GM19467 (cell line): ENCODE measurements around the gene ZKSCAN4.
A peak's percentile ranks its signal among the peaks of the same experiment; 100 is the strongest.

ENCODE experiments used
- ATAC-seq: cut with Tn5 transposase; IDR thresholded peaks from one replicate; pipeline ENCODE4 v1.9.1; 2021; ENCODE audit warnings: mild to moderate bottlenecking, moderate library complexity; ENCODE audit not compliant: unreplicated experiment

Gene ZKSCAN4

DNA sequence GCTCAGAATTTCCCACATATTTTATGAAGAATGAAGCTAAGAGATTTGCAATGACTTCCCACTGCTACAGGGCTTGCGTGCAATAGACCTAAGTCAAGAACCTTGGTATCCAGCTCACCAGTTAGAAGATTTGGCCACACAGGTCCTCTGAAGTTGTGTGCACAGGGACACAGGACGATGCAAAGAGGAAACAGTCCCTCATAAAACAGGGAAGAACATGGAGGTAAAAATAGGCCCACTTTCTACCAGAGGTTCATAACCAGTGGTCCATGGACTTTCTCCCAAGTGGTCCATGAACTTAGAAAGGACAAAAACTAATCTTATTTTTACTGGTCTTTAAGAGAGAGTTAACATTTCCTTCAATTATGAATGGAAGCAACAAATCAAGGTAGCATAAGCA, 1.3 kb downstream of the ZKSCAN4 start:
- no peak for ATAC-seq

GRCh38 chr6:28248916-28249315, 3.2 kb downstream of the ZKSCAN4 start:
- no peak for ATAC-seq

- no peak for ATAC-seq
These were observed 6.7 kb downstream of the ZKSCAN4 start for GRCh38 chr6:28245206-28245941.

- no peak for ATAC-seq
These were observed 8.1 kb downstream of the ZKSCAN4 start for GRCh38 chr6:28243946-28244345.

DNA sequence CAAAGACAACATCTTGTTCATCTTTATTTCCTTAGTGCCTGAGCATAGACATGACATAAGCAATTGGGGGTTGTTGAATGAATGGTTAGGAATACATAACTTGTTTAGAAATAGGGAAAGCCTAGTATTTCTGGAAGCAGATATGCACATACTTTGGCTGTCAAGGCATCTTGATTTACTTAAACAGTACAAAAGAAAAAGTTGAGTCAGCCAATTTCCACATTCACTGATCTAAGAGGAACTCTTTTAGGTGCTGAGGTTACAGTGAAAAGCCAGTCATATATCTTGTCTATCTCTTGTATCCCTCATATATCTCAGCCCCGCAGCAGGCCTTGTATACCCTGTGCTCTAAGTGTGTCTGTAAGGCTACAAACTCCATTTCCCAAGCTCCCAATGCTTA, 11.6 kb downstream of the ZKSCAN4 start:
- ATAC-seq: no peak

DNA sequence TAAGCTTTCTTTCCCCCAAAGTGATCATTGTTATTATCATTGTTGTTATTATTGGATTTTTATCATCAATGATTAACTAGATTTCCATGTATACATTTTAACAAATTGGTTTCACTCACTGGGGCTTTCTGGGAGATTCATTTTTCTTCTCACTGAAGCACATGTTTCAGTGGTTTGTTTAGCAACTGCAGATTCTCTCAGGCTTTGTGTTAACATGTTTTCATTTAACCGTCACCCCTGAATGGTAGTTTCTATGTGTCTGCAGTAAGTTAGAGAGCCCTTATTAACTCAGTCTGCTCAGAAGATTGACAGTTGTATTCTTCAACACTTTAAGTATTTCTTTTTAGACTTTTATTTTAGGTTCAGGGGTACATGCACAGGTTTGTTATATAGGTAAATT, 12.4 kb downstream of the ZKSCAN4 start:
- no peak for ATAC-seq

DNA sequence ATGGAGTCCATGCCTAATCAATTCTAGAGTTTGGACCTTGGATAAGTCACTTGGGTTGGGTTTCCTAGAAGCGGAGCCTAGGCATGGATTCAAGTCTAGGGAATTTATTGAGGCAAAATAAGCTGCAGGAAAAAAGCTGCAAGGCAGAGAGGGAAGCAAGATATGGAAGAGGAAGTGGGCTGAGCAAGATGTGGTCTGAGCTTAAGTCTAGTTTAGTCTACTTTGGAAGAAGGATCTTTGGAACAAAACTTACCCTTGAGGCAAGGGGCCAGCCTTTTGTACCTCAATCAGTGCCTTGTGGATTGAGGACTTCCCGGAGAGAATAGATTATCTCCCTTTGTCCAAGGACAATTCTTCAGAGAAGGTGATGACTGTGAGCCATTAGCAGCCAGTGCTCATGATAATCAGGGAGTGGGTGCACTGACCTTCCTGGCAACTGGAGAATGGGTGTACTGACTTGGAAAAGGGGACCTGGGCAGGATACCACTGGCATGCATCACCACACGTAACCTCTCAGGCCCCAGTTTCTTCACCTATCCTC, 16.1 kb downstream of the ZKSCAN4 start:
- ATAC-seq: no peak

DNA sequence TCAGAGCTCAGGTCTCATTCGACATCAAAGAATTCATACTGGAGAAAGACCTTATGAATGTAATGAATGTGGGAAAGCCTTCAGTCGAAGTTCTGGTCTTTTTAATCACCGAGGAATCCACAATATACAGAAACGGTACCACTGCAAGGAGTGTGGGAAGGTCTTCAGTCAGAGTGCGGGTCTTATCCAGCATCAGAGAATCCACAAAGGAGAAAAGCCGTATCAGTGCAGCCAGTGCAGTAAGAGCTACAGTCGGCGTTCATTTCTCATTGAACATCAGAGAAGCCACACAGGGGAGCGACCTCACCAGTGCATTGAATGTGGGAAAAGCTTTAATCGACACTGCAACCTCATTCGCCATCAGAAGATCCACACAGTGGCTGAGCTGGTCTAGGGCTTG, 19.3 kb downstream of the ZKSCAN4 start:
- ATAC-seq: no peak

DNA sequence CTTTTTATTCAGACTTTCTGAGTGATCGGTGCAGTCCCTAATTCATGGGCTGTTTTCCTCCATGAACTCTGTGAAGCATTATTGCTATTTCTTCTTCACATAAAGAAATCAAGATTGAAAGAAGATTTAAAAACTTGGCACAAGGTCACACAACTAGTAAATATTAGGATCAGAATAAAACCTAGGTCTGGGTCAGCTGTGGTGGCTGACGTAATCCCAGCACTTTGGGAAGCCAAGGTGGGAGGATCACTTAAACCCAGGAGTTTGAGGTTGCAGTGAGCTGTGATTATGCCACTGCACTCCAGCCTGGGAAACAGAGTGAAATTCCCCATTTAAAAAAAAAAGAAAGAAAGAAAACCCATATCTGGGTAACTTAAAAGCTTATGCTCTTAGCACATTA, 25.6 kb downstream of the ZKSCAN4 start:
- no peak for ATAC-seq

GRCh38 chr6:28225056-28225834, 26.8 kb downstream of the ZKSCAN4 start, which contains the start of gene ZSCAN9:
Gene ZSCAN9 (plus strand): TSS chr6:28225275. CDS start chr6:28227085, 1,810 bp downstream.
- peak; percentile 81 for ATAC-seq

- no peak for ATAC-seq
These were observed 27.7 kb downstream of the ZKSCAN4 start for GRCh38 chr6:28224131-28225055.

- no peak for ATAC-seq
These were observed 31.6 kb downstream of the ZKSCAN4 start for GRCh38 chr6:28220257-28221133.

- peak; percentile 63 for ATAC-seq
These were observed 33.5 kb downstream of the ZKSCAN4 start for GRCh38 chr6:28218312-28219248.

DNA sequence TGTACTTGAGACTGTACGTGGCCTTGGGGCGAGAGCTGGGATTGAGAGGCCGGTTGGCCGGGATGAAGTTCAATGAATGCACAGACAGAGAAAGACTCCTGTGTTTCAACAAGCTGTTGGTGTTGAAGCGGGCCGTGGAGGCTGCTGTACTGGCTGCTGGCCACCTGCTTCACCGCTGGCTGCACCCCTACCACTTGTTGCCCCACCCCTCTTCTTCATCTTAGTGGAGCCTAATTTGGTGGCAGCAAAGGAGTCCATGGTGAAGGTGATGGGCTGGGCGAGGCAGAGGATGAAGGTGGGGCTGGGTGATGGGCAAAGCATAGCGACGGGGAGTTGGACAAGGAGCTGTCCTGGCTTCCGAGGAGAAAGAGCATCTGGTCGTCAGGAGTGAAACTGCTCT, 34.2 kb downstream of the ZKSCAN4 start:
- ATAC-seq: no peak

DNA sequence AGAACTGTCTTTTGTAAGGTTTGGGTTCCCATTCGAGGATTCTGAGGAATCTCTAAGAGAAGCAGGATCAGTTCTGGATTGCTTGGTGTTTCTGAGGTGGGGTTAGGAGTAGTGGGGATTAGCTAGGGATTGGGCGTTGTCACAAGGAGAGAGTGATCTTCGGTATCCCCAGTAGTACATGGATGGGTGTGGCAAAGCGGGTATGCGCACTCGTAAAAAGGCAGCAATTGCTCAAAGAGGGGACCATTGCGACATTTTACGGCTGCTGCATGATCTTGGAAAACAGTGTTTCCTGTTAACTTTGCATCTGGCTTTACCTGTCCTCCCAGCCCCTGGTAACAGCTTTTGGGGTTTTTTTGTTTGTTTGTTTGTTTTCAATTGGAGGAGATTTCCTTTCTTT, 36.6 kb downstream of the ZKSCAN4 start:
- ATAC-seq: no peak

GRCh38 chr6:28213213-28213523, 38.9 kb downstream of the ZKSCAN4 start:
- no peak for ATAC-seq

- ATAC-seq: peak; percentile 42
These were observed 39.4 kb downstream of the ZKSCAN4 start for GRCh38 chr6:28212510-28213212.

DNA sequence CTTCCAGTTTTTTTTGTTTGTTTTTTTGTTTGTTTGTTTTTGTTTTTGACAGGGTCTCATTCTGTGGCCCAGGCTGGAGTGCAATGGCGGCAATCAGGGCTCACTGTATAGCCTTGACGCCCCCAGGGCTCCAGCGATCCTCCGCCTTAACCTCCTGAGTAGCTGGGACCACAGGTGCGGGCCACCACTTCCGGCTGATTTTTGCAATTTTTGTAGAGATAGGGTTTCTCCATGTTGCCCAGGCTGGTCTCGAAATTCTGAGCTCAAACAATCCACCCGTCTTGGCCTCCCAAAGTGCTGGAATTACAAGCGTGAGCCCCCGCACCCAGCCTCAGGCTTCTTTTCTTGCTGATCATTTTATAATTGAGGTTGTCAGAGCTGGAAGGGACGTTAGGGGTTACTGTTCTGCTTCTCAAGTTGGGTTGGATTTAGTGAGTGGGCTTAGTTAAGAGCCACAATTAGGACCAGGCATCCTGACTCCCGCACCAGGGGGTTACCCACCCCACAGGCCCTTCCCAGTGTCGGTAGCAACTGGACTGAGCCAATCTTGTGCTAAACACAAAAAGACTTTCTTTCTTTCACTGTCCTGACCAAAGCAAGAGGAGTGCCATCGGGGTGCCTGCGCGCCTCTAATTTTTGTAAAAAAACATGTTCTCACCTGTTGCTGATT, 40.1 kb downstream of the ZKSCAN4 start:
- ATAC-seq: peak; percentile 12
